HG03064 (cell line): Measurements from ENCODE around the gene BACH2.
"Not testable (repeated sequence)": the region's sequence is repeated elsewhere in the genome, so short reads cannot be mapped to it uniquely, and the experiment has no call there.

Source experiments
- ATAC-seq: cut with Tn5 transposase; IDR thresholded peaks from one replicate; pipeline ENCODE4 v1.9.1; 2021; ENCODE audit warnings: low read depth; ENCODE audit not compliant: unreplicated experiment

The BACH2 gene

GRCh38 chr6:90135667-90136066 lies 161.0 kb downstream of the BACH2 start:
- ATAC-seq = no peak

- ATAC-seq = not testable (repeated sequence)
Observed at GRCh38 chr6:90133664-90134063, 163.0 kb downstream of the BACH2 start.

- no peak for ATAC-seq
Observed at GRCh38 chr6:90131614-90132423, 164.8 kb downstream of the BACH2 start.

GRCh38 chr6:90131125-90131524 lies 165.5 kb downstream of the BACH2 start:
- ATAC-seq = no peak

- not testable (repeated sequence) for ATAC-seq
Observed at GRCh38 chr6:90128687-90129086, 168.0 kb downstream of the BACH2 start.

GRCh38 chr6:90127595-90127994 lies 169.0 kb downstream of the BACH2 start:
- no peak for ATAC-seq

GRCh38 chr6:90126839-90127238 lies 169.8 kb downstream of the BACH2 start:
- ATAC-seq = no peak

GRCh38 chr6:90126181-90126580 lies 170.5 kb downstream of the BACH2 start:
- ATAC-seq = no peak

GRCh38 chr6:90124874-90125510 lies 171.7 kb downstream of the BACH2 start:
- ATAC-seq = no peak

- ATAC-seq = no peak
Observed at GRCh38 chr6:90123831-90124230, 172.8 kb downstream of the BACH2 start.

GRCh38 chr6:90121982-90122381 lies 174.7 kb downstream of the BACH2 start:
- no peak for ATAC-seq

- ATAC-seq = no peak
Observed at GRCh38 chr6:90120327-90120726, 176.3 kb downstream of the BACH2 start.

- ATAC-seq = no peak
Observed at GRCh38 chr6:90119618-90120017, 177.0 kb downstream of the BACH2 start.

- ATAC-seq = no peak
Observed at GRCh38 chr6:90118581-90118980, 178.1 kb downstream of the BACH2 start.

GRCh38 chr6:90118069-90118468 lies 178.6 kb downstream of the BACH2 start:
- ATAC-seq = no peak

GRCh38 chr6:90116126-90116525 lies 180.5 kb downstream of the BACH2 start:
- not testable (repeated sequence) for ATAC-seq

GRCh38 chr6:90113389-90113788 lies 183.3 kb downstream of the BACH2 start:
- no peak for ATAC-seq

GRCh38 chr6:90111387-90111786 lies 185.3 kb downstream of the BACH2 start:
- no peak for ATAC-seq

GRCh38 chr6:90110971-90111370 lies 185.7 kb downstream of the BACH2 start:
- ATAC-seq = no peak

GRCh38 chr6:90109141-90109540 lies 187.5 kb downstream of the BACH2 start:
- ATAC-seq = no peak

GRCh38 chr6:90107771-90108282 lies 188.8 kb downstream of the BACH2 start:
- ATAC-seq = peak; percentile 80

GRCh38 chr6:90107371-90107770 lies 189.3 kb downstream of the BACH2 start:
- ATAC-seq = no peak
